HTERT RPE-1 (cell line): Measurements from ENCODE around the gene ZNF682.
"Not testable (repeated sequence)": the region's sequence is repeated elsewhere in the genome, so short reads cannot be mapped to it uniquely, and the experiment has no call there.

ENCODE experiments used
- in situ Hi-C: fragments of 300-500 bp; cut with MboI; formaldehyde crosslinking; loops from 4 replicates; pipeline ENCODE4 v1.14.3; 2020; ENCODE audit warnings: low sequenced_read_pairs

ZNF682 gene

DNA sequence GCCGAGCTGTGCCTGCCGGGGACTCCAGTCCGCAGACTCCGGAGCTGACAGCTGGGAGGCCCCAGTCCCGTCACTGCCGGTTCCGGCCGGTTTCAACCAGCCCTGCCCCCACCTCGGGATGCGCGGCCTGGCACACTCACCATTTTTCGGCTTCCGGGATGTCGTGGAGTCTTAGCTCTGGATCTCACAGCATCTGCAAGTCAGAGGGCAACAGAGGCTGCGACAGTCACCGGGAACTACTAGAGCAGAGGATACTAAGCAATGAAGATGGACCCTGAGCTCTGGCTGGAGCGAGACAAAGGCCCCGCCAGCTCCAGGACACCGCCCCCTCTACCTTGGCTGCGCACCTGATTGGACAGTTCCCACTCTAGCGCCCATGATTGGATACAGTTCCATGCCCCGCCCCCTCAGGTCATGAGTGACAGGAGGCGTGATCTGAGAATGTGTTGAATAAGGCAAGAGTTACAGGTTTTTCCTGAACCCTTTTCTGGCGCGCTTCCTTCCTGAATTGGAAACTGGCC is at the start of gene ZNF682:
Gene ZNF682 (minus strand): TSS at position 303 of the 521 bp plus-strand sequence. CDS start 160 bp downstream, at position 143.
- in situ Hi-C loops = no loop called here

DNA sequence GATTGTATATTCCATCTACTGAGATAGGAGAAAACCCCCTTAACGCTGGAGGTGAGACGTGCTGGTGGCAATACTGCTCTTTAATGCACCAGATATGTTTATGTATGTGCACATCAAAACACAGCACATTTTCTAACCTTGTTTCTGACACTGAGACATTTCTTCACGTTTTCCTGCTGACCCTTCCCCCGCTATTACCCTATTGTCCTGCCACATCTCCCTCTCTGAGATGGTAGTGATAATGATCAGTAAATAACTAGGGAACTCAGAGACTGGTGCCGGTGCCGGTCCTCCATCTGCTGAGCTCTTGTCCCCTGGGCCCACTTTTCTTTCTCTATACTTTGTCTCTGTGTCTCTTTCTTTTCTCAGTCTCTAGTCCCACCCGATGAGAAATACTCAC is 43.6 kb upstream of the ZNF682 start:
- in situ Hi-C loops = not testable (repeated sequence)

- in situ Hi-C loops = not testable (repeated sequence)
Measured at GRCh38 chr19:20082232-20082833, 43.0 kb upstream of the ZNF682 start.

DNA sequence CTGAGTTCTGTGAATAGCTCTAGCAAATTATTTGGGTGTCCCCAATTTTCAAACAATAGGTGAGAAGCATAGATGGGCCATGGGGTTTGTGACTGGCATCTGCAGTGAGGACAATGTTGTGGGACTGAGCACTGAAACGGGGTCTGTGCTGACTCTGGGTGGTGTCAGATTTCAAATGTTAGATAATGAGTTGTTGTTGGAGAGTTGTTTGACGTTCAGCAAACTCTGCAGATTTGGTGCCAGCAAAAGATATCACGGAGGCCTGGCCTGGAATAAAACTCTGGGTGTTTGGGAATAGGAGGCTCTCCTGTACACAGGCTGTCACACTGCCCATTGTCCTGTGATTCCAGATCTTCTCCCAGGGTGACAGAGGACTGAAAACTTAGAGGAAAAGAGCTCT is 41.4 kb upstream of the ZNF682 start:
- in situ Hi-C loops = no loop called here

GRCh38 chr19:20079476-20079875 is 40.2 kb upstream of the ZNF682 start:
- in situ Hi-C loops = no loop called here

GRCh38 chr19:20078581-20079031 is 39.3 kb upstream of the ZNF682 start:
- in situ Hi-C loops = no loop called here

- in situ Hi-C loops = no loop called here
Measured at GRCh38 chr19:20077791-20078463, 38.6 kb upstream of the ZNF682 start, which contains the start of gene ZNF90. Gene ZNF90 (plus strand): TSS chr19:20078000. CDS start chr19:20078133, 133 bp downstream.

DNA sequence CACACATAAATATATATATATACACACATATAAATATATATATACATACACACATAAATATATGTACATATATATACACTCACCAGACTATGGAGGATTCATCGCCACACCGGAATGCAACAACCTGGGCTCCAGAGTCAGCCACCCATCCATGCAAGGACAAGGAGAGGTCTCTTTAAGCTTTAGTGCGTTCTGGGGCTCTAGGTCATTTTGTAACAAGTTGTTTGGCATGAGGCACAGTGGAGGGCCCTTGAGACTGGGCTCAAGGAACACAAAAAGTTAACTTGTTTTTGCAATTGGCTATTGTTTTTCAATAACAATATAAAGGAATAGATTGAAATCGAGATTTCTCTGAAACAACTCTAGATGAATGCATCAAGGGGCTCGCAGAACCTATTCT is 33.6 kb upstream of the ZNF682 start:
- in situ Hi-C loops = no loop called here

- in situ Hi-C loops = no loop called here
Measured at GRCh38 chr19:20070691-20071090, 31.4 kb upstream of the ZNF682 start.

DNA sequence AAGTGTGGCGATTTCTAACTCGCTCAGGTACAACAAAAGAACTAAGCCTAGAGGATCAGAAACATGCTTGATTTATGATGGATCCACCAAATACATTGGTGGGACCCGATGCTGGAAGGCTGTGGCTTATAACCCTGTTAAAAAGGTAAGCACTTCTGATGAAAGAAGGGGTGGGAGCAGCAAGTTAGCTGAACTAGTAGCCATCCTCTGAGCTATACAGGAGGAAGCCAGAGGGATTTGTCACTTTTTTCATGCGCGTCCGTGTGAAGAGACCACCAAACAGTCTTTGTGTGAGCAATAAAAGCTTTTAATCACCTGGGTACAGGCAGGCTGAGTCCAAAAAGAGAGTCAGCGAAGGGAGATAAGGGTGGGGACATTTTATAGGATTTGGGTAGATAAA is 29.3 kb upstream of the ZNF682 start:
- in situ Hi-C loops = not testable (repeated sequence)

GRCh38 chr19:20067943-20068342 is 28.6 kb upstream of the ZNF682 start:
- in situ Hi-C loops = no loop called here

DNA sequence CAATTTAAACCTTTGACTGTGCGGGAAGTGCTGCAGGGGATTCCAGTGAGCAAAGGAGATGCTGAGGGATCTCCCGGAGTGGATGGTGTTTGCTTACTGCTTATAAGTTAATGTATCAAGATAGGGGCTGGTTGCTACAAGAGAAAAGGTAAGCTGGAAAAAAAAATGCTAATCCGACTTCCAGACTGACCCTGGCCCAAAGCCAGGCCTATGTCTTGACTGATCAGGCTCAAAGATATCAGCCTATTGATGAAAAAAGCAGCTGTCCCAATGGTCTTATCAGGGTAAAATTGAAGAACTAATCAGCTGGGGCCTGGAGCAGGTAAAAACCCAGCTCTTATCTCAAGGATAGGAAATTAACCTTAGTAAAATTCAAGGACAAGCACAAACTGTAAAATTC is 27.6 kb upstream of the ZNF682 start:
- in situ Hi-C loops = no loop called here

- in situ Hi-C loops = no loop called here
Measured at GRCh38 chr19:20060282-20060681, 21.0 kb upstream of the ZNF682 start.

GRCh38 chr19:20058738-20059137 is 19.4 kb upstream of the ZNF682 start:
- in situ Hi-C loops = not testable (repeated sequence)

DNA sequence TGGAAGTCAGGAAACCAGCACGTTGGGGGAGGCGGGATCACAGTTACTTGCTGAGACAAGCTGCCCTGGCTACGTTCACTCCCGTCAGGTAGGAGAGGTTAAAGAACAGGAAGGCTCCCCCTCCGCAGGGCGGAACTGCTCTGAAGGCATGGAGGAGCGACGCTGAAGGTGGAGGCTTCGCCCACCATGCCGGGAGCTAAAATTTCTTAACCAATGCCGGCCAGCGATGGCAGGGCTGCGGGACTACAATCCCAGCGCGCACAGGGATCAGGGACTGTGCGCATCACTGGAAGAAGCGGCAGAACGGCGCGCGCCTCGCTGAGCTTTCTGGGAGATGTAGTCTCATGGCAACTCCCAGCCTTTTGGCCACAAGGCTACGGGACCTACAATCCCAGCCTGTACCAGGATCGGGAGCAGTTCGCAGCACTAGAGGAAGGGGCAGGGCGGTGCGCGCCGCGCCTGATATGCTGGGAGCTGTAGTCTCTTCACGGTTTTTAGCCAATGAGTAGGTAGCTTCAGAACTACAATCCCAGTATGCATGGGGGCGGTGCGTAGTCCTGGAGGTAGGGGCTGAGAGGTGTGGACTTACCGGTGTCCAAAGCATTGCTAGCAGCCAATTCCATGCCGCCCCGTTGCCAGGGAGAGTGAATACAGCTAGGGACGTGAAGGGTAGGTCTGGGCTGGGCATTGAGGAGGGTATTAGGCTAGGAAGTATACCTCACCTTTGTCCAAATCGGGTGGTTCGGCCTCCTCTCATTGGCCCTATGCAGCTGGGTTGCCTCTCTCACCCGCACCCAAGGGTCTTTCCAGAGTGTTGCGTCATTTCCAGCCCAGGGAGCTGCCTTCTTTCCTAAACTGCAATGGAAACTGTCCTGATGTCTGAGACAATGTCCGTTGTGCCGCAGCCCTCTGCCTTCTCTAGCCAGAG is 12.8 kb upstream of the ZNF682 start:
- in situ Hi-C loops = no loop called here

- in situ Hi-C loops = not testable (repeated sequence)
Measured at GRCh38 chr19:20045742-20046141, 6.4 kb upstream of the ZNF682 start.

DNA sequence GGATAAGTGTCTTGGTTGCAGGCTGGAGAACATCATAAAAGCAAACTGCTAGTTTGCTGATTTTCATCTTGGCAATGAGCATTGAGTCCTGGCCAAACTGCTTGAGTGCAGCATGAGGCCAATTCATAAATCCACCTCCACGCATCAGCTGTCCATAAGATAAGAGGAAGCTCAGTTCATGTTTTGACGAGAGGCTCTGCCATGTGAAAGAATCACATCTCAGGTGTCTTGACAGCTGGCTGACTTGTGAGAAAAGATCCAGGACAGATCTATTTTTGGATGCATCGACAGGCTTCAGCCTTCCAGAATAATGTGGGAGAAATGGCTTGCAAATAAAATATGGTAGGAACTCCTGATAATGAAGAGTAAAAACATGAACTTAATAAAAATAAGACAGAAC is 5.4 kb upstream of the ZNF682 start:
- in situ Hi-C loops = no loop called here

DNA sequence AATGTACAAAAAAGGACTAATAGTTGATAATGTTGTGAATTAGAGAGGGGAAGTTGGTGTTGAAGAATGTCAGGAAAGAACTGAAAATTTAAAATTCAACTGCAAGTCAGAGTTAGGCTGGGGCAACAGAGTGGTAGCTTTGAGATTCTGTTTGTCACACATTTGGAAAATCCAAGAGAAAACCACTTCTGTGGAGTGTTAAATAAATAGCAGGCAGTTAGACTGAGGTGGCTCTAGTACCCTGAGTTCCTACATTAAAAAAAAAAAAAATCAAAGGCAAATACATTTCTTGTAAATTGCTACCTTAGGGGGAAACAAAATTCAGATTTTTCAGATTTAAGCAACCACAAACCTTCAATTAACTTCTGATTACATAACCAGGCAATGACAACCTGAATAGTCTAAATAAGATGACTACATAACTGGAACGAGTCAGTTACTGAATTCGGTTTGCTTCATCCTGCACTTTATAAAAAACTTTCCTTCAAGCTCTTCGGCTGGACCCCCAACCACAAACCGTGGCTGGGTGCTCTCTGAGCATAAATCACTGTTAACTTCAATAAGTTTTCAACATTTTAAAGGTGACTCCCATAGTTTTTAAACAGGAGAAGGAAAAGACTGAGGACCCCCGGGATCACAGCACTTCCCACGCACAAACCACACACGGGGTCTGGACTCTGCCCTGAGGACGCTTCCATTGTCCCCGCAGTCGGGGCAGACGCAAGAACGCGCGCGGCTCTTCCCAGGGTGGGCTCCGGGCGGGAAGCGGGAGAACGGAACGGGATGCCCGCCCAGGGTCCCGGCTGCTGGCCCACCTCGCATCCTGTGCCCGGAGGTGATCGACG is 725 bp downstream of the ZNF682 start:
- in situ Hi-C loops = no loop called here

- in situ Hi-C loops = no loop called here
Measured at GRCh38 chr19:20035935-20036334, 3.4 kb downstream of the ZNF682 start.

- in situ Hi-C loops = no loop called here
Measured at GRCh38 chr19:20028611-20029010, 10.7 kb downstream of the ZNF682 start.
